DMS 273 (cell line): ENCODE data around the gene COPE.
"Not testable (repeated sequence)": the region's sequence is repeated elsewhere in the genome, so short reads cannot be mapped to it uniquely, and the experiment has no call there.

Source experiments
- DNase-seq: peaks from one replicate; lab custom pipeline; 2025; ENCODE audit not compliant: unreplicated experiment; lab: John Stamatoyannopoulos, UW

Gene COPE

DNA sequence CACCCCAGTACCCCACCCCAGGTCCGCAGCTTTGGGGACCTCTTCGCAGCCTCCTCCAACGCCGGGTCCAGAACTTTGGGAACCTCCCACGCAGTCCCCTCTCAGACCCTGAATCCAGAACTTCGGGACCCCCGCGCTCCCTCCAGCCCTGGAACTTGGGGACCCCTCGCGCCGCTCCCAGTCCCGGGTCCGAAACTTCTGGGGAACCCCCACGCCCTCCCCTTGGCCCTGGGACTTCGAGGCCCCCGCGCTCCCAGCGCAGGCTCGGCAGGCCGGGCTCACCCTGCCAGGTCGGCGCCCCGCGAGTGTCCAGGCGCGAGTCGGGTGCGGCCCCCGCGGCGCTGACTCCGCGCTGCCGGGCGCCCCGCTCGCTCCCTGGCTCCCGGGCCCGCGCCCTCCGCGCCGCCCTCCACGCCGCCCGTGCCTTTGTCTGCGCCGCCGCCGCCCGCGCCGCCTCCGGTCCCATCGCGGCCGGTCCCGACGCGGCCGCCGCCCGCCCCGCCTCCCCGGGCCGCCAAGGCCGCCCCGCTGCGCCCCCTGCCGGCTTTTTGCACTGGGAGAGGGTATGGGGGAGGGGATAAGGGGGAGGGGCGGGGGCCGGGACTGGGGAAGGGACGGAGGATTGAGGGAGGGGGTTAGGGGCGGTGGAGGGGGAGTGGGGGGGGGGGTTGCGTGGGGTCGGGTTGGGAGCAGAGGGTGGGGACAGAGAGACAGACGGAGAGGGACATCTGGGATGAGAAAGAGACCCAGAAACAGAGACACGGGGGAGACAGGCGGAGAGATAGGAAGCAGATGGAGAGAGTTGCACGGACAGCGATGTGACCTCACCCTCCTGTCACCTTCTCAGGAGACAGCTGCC, 21.8 kb upstream of the COPE start, which contains the start of gene HOMER3:
Gene HOMER3 (minus strand): TSS at position 449 of the 859 bp plus-strand sequence. CDS start 2,235 bp downstream, outside the sequence.
- peak; percentile 87 for DNase-seq

DNA sequence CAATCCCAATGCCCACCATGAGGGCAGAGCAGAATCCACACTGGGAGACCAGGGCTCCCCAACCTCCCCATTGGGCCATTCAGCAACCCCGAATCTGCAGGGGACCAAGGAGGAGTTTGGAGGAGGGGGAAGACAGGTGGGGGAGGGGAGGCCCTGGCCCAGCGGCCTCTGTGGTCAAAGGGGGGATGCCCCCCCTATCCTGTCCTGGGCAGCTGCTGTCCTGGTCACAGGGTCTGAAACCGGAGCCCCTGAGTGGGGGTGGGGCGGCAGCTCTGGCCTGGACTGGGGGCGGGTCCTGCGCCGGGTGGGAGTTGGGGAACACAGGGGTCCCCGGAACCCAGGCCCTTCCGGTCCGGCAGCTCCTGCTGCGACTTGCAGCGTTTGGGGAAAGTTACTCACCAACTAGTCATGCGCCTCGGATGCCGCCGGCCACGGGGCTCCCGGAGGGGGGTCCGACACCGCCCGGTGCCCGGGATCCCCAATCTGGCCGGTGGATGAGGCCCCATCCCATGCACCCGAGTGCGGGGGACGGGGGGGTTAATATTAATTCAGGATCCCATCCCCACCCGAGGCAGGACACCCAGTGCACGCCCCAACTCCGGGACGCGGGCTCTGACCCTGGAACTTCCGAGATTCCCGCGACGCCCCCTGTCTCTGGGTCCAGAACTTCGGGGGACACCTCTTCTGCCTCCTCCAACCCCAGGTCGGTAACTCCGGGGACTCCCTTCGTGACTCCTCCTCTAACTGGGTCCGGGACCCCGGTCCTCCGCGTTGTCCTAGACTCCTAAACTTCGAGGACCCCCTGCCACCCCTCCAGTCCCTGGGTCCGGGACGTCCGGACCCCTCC, 21.0 kb upstream of the COPE start:
- DNase-seq, result no peak

DNA sequence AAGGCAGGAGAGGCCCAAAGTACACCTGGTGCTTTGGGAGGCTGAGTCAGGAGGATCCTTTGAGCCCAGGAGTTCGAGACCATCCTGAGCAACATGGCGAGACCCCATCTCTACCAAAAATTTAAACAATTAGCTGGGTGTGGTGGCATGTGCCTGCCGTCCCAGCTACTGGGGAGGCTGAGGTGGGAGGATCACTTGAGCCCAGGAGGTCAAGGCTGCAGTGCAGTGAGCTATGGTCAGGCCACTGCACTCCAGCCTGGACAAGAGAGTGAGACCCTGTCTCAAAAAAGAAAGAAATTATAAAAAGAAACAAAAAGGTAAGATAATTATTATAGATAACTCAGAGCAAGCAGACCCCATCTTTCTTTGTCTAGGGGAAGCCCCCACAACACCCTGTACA, 20.0 kb upstream of the COPE start:
- no peak for DNase-seq

DNA sequence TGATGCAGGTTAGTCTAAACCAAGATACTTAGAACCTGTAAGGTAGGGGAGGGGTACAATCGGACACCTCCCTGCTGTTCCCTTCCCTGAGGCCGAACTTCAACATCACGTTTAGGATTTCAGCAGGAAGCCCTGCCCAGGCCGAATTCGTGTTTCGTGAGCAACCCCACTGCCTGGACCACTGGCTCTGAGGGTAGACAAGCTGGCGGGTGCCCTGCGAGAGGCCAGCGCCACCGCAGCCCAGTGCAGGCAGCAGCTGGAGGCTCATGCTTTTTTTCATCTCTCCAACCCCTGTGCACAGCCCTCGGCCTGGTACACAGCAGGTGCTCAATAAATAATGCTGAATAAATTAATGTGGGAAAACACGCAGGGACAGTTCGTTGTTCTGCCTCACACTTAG, 14.1 kb upstream of the COPE start:
- no peak for DNase-seq

DNA sequence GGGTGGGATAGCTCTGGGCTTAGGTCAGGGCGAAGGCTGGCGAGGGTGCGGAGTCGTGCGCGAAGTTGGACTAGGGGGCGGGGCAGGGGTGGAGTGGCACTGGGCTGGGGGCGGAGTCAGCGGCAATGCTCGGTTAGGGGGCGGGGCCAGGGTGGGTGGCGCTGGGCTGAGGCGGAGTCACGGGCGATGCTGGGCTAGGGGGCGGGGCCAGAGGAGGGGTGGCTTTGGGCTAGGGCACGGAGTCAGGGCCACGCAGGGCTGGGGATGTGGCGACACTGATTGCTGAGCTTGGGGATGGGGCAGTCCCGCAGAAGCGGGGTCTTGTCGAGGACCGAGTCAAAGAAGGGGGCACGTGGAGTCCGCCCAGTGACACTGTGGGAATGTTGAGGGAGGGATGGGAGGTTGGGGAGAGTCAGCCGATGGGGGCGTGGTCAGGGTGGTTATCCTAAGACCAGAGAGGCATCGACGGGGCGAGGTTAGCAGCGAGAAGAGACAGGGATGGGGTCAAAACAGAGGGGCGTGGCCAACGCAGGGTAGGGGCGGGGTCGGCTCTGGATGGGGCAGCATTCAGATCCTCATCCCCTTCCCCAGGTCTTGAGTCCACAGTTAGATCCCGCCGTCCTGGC, 13.1 kb upstream of the COPE start:
- DNase-seq, result peak; percentile 49

DNA sequence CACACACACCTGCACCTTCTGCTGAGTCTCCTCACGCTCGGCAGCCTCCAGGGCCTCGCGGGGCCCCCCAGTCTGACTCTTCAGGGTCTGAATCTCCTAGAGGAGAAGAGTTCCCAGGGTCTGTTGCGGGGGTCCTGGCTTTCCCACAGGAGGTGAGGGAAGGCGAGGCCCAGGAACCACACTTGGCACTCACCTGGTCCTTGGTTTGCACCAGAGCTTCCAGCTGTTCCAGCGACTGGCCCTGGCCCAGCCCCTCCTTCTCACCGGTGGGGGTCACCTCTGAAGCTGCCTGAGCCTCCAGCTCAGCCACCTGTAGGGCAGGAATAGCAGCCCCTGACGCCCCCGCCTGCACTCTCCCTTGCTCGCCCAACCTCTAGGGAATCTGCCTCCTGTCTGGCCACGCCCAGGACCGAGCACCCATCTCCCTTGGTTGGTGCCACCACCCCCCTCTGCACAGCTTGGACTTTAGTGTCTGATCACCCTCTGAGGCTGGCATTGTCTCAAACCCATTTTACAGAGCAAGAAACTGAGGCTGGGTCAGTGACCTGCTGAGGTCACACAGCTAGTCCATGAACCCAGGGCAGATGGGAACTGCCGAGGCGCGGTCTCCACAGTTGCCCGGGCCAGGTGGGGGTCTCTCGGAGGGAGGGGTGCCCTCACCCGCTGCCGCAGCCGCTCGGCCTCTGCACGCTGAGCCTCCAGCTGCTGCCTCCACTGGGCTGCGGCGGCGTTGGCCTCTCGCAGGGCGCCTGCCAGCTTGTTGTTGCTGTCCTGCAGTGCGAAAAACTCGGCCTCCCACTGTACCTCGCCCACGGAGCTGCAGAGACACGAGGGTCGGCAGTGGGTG, 12.4 kb upstream of the COPE start:
- no peak for DNase-seq

DNA sequence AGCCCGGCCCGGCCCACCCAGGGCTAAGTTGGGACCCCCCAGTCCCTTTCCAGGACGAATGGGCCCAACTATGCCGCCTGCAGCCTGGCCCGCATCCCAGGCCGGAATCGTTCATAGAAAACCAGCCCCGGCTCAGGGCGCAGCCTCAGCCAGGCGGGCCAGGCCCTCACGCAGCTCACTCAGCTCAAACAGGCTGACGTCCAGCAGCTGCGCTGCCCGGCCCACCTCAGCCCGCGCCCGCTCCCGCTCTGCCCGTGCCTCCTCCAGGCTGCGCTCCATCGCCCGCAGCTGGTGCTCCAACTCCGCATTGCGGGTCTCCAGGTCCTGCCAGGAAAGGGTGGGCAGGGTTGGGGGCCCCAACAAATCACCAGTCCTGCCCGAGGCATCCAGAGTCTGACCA, 10.1 kb upstream of the COPE start:
- no peak for DNase-seq

DNA sequence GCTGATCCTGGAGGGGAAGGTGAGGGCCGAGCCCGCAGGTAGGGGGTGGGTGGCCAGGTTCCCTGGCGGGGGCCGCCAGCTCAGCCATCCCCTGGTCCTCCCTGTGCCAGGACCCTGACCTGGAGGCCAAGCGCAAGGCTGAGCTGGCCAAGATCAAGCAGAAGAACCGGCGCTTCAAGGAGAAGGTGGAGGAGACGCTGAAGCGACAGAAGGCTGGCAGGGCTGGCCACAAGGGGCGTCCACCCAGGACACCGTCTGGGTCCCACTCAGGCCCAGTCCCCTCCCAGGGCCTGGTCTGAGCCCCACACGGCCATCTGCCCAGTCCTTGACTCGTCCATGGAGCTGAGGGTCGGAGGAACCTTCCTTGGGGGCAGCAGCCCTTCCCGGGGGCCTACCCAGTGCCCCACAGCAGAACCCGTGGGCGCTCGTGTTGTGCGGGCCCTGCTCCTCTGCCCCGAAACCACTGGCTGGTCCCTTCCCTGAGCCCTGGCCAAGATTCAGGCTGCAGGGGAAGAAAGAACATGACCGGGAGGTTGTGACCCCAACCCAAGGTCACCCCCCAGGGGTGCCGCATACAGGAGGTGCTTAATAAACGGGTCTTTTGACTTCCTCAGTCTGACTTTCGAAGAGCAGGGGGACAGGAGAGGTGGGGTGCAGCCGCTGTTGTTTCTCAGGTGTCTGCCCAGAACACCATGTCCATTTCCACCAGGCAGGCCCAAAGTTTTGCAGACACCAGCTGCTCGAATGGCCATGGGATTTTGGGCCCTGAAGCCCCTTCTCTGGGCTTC, 9.0 kb upstream of the COPE start:
- no peak for DNase-seq

DNA sequence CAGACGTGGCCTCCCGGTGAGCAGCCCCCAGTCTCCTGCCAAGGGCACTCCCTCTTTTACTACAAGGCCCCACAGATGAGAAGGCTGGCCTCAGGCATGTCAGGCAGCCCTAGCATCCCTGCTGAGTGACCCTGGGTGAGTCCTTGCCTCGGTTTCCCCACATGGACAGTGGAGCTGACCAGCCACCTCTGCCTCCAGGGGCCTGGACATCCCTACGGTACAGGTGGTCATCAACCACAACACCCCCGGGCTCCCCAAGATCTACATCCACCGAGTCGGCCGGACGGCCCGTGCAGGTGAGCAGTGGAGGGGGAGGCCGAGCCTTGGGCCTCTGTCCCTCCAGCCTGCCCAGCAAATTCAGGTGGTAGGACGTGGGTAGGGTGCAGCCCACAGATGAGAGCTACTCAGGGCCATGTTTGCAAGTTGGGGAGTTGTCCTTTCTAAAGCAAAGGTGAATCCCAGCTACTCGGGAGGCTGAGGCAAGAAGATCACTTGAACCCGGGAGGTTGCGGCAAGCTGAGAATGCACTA, 5.6 kb upstream of the COPE start:
- DNase-seq, result no peak

DNA sequence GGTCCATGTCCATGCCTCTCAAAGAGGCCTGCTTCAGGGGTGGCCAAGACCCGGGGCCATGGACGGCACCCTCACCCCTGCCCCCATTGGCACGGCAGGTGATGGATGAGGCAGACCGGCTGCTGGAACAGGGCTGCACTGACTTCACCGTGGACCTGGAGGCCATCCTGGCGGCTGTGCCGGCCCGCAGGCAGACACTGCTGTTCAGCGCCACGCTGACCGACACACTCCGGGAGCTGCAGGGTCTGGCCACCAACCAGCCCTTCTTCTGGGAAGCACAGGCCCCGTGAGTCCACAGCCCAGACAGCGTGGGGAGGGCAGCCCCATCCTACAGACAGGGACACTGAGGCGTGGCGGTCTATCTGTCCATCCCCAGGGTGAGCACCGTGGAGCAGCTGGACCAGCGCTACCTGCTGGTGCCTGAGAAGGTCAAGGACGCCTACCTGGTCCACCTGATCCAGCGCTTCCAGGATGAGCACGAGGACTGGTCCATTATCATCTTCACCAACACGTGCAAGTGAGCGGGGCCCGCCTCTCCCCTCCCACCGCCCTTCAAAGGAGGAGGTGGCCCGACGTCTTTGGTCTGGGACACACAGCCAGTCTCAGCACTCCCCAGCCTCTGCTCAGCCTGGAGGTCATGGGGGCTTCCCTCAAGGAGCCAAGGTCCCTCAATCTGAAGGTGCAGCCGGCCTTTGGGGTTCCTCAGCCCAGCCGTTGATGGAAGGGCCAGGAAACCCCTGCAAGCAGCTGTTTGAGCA, 3.2 kb upstream of the COPE start:
- DNase-seq, result no peak

DNA sequence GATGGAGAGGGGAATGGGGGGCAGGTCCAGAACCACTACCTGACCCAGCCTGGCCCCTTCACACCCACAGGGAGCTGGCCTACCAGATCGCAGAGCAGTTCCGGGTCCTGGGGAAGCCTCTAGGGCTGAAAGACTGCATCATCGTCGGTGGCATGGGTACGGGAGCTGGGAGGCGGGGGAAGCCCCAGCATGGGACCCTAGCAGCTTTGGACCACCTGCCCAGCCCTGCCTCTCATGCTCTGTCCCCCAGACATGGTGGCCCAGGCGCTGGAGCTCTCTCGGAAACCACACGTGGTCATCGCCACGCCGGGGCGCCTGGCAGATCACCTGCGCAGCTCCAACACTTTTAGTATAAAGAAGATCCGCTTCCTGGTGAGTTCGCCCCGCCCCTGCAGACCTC, 2.4 kb upstream of the COPE start:
- DNase-seq, result no peak

DNA sequence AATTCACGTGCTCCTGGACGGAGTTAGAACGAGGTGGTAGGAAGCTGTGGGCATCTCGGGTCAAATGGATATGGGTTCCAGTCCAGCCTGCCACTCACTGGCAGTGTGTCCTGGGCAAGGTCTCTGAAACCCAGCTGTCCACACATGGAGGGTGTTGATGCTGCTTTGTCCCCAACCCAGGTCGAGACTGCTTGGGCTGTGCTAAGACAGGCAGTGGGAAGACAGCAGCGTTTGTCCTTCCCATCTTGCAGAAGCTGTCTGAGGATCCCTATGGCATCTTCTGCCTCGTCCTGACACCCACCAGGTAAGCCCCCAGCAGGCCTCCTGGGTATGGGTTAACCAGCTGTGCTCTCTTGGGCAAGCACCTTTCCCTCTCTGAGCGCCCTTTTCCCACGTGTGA, 1.2 kb upstream of the COPE start:
- DNase-seq, result no peak

DNA sequence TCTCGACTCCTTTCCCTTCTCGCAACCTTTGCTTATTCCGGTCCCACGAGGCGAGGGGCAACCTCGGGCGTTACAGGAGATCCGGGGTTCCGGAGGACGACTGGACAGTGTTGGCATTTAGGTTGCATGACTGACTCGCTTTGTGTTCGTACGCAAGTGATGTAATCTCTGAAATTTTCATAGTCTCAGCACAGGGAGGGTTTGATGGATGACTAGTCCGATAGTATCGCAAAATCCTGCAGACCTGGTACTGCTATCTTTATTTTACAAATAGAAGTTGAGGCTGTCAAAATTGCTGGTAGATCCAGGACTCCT, 670 bp upstream of the COPE start:
- DNase-seq, result no peak

DNA sequence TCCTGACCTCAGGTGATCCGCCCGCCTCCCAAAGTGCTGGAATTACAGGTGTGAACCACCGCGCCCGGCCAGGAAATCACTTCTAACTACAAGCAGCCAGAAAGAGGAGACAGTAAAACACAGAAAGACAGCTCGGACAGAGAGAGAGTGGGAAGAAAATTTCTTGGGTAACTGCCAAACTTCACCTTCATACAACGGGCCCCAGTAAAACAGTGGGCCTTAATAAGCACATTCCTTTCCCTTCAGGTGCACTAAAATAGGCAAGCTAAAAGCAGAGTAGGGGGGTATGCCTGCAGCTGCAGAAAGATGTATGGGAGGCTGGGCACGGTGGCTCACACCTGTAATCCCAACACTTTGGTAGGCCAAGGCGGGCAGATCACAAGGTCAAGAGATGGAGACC, 1.6 kb downstream of the COPE start:
- not testable (repeated sequence) for DNase-seq

DNA sequence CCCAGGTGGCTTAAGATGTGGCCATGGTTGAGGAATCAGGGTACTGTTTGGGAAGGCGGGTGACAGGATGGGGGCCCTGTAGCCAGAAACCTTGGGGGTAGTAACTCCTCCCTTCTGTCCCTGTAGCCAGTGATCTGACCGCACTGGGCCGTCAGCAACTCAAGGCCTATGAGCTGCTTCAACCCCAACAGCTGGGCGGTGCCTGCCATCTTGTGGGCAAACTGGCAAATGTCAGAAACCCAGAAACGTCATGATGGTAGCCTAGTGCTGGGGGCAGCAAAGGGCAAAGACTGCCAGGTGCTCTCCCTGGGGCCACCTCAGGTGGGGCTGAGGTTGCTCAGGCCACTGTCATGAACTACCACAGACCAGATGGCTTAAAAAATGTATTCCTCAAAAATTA, 3.5 kb downstream of the COPE start:
- DNase-seq, result peak; percentile 79

DNA sequence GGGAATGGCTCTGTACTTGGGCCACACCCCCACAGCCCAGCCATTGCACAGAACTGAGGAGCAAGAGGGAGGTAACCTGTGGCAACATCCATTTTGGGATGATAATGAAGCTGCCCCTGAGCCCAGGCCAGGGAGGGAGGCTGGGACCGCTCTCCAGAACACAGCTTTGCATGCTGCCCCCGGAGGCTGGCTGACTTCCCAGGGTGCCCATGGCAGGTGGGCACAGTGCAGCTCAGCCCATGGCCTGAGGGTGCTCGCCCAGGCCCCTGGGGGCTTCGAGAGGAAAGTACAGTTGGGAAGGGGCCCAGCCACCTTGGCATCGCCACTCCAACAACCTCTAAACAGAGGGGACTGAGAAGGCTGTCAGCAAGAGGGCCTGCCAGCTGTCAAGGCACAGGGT, 5.7 kb downstream of the COPE start:
- no peak for DNase-seq

DNA sequence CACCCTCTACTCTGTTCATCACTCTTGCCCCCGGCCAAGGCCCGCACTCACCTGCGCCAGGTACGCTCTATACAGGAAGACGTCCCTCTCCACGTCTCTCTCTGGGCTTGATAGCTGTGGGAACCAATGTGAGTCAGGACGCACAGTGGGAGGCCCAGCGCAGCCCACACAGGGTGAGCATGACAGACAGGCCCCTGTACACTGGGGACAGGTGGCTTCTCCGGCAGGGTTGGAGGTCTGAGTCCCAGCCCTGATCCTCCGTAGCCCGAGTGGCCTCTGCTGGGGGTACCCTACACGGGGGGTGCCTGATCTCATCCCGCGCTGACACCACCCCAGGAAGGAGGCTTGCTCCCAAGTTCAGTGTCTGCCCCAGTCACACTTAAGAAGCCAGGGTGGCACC, 6.3 kb downstream of the COPE start:
- no peak for DNase-seq

DNA sequence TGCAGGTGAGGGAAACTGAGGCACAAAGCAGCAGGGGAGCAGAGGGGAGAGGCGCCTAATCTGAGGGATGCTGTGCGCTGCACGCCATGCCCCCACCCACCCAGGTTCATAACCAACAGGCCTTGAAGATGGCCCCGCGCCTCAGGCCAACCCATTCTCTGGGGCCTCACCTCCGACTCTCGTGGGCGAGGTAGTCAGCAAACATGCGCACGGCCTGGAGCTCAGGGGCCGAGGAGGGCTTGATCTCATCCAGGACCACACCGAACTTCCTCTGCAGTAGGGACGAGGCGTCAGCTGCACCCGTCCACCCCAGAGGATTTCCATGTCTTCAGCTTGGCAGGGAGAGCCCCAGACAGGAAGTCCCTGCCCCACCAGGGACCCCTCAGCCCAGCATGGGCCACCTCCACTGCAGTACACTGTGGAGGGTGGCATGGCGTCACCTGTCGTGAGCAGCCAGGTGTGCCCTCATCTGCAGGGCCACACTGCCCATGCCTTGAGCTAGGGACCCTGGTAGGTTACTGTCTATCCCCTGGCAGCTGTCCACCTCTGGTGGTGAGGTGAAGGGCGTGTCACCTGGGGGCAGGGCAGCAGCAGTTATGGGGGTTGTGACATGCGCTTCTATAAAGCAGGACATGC, 8.3 kb downstream of the COPE start:
- DNase-seq, result no peak

DNA sequence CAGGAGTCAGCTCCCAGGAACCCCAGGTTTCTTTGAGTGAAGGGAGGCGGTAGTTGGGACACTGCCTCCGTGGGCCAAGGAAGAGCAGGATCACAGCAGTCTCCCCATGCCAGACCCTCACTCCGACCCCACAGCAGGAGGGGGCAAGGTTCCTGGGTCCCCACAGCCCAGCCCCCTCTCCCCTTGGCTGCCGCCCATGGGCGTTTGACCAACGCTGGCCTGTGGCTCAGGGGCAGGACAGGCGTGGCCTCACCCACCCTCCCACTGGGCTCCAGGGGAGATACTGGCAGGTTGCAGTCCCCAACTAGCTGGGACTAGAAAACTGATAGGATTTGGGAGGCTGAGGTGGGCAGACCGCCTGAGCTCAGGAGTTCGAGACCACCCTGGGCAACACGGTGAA, 9.2 kb downstream of the COPE start:
- no peak for DNase-seq
